Neutrophil (primary cell): ENCODE data around the gene MRAP.

Experiments used
- H3K27ac ChIP-seq: fragments of 200-600 bp; sonication (generic); 2 replicates; pipeline ENCODE4 v1.5.1; 2016; ENCODE audit warnings: mild to moderate bottlenecking, moderate library complexity
- H3K27me3 ChIP-seq: fragments of 200-600 bp; sonication (generic); 2 replicates; pipeline ENCODE4 v1.6.0; 2016; ENCODE audit warnings: mild to moderate bottlenecking
- H3K36me3 ChIP-seq: fragments of 200-600 bp; sonication (generic); 2 replicates; pipeline ENCODE4 v1.5.1; 2017
- H3K4me1 ChIP-seq, 2 experiments: fragments of 200-600 bp in 1 of 2; sonication (generic) in 1 of 2; 1 replicate in 1 of 2; 2 replicates in 1 of 2; pipeline versions ENCODE4 v1.5.1 to v1.6.1; 2013 to 2016; ENCODE audit warnings: low read depth in 1 of 2, low read length in 1 of 2, mild to moderate bottlenecking in 1 of 2, moderate library complexity in 1 of 2; ENCODE audit not compliant: control insufficient read depth in 1 of 2, insufficient read depth in 1 of 2
- H3K4me3 ChIP-seq, 2 experiments: fragments of 200-600 bp in 1 of 2; sonication (generic) in 1 of 2; 1 replicate in 1 of 2; 2 replicates in 1 of 2; pipeline ENCODE4 v1.5.1; 2013 to 2016; ENCODE audit warnings: low read depth in 1 of 2, low read length in 1 of 2, mild to moderate bottlenecking in 1 of 2, moderate library complexity in 1 of 2
- H3K9me3 ChIP-seq: fragments of 200-600 bp; sonication (generic); 2 replicates; pipeline ENCODE4 v1.5.1; 2016
- TF ChIP-seq, protein P1 (sequence below): fragments of 200-600 bp; sonication (generic); IDR thresholded peaks from 2 replicates; pipeline ENCODE4 v1.5.1; 2016; ENCODE audit warnings: antibody characterized with exemption

Gene MRAP

GRCh38 chr21:32347351-32347750, 48.7 kb downstream of the MRAP start:
- H3K36me3 ChIP-seq = peaks cover 59% of the 10 kb centered on the region
- TF ChIP-seq, protein P1, sequence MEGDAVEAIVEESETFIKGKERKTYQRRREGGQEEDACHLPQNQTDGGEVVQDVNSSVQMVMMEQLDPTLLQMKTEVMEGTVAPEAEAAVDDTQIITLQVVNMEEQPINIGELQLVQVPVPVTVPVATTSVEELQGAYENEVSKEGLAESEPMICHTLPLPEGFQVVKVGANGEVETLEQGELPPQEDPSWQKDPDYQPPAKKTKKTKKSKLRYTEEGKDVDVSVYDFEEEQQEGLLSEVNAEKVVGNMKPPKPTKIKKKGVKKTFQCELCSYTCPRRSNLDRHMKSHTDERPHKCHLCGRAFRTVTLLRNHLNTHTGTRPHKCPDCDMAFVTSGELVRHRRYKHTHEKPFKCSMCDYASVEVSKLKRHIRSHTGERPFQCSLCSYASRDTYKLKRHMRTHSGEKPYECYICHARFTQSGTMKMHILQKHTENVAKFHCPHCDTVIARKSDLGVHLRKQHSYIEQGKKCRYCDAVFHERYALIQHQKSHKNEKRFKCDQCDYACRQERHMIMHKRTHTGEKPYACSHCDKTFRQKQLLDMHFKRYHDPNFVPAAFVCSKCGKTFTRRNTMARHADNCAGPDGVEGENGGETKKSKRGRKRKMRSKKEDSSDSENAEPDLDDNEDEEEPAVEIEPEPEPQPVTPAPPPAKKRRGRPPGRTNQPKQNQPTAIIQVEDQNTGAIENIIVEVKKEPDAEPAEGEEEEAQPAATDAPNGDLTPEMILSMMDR = no peak

GRCh38 chr21:32347977-32348376, 49.3 kb downstream of the MRAP start:
- Histone ChIP-seq H3K4me1 (no peaks in the 10 kb centered on the region), H3K27ac (no peak overlapping the region), H3K36me3 (peaks cover 64% of the 10 kb centered on the region), H3K27me3 (no peaks in the 10 kb centered on the region), H3K9me3 (no peaks in the 10 kb centered on the region), H3K4me3 (no peak overlapping the region)
- TF ChIP-seq, protein P1 = no peak

More at GRCh38 chr21:32347351-32347750, 48.7 kb downstream of the MRAP start:
- Histone ChIP-seq H3K4me3 (no peak overlapping the region), H3K4me1 (no peaks in the 10 kb centered on the region), H3K27me3 (no peaks in the 10 kb centered on the region), H3K9me3 (no peaks in the 10 kb centered on the region), H3K27ac (no peak overlapping the region)

GRCh38 chr21:32348604-32349332, 50.1 kb downstream of the MRAP start:
- H3K9me3 ChIP-seq = no peaks in the 10 kb centered on the region
- H3K27ac ChIP-seq = no peak overlapping the region
- no peak overlapping the region for H3K4me3 ChIP-seq
- no peaks in the 10 kb centered on the region for H3K27me3 ChIP-seq
- H3K4me1 ChIP-seq = no peaks in the 10 kb centered on the region
- TF ChIP-seq, protein P1 = no peak
- H3K36me3 ChIP-seq = peaks cover 65% of the 10 kb centered on the region

GRCh38 chr21:32349333-32349944, 50.8 kb downstream of the MRAP start:
- Histone ChIP-seq H3K4me3 (no peak overlapping the region), H3K36me3 (peaks cover 71% of the 10 kb centered on the region), H3K27me3 (no peaks in the 10 kb centered on the region), H3K4me1 (no peaks in the 10 kb centered on the region), H3K27ac (no peak overlapping the region), H3K9me3 (no peaks in the 10 kb centered on the region)
- TF ChIP-seq, protein P1 = no peak

- peaks cover 77% of the 10 kb centered on the region for H3K36me3 ChIP-seq
- no peaks in the 10 kb centered on the region for H3K4me1 ChIP-seq
- no peaks in the 10 kb centered on the region for H3K9me3 ChIP-seq
- TF ChIP-seq, protein P1 = no peak
- no peaks in the 10 kb centered on the region for H3K27me3 ChIP-seq
- no peak overlapping the region for H3K27ac ChIP-seq
- H3K4me3 ChIP-seq = no peak overlapping the region
Observed at GRCh38 chr21:32350211-32350980, 51.7 kb downstream of the MRAP start.
